H1 (cell line): ENCODE data around the gene DTX3. TPM values are rescaled to one million over a fixed set of nuclear protein-coding genes. Genes with fewer than 3 reads are reported as not detected.

Experiments used
- CTCF ChIA-PET: fragments of 300-600 bp; sonication (Branson Sonifier 250); formaldehyde crosslinking; loops from one replicate; lab custom pipeline; 2021; ENCODE audit not compliant: partially characterized antibody; lab: Charles Lee
- POLR2A ChIA-PET: fragments of 300-600 bp; sonication (Branson Sonifier 250); formaldehyde crosslinking; loops from one replicate; lab custom pipeline; 2021; ENCODE audit warnings: inconsistent platforms; ENCODE audit not compliant: partially characterized antibody; lab: Charles Lee
- DNase-seq, 2 experiments: peaks; one replicate each; pipeline versions ENCODE4 v3.0.0 to v3.0.0-alpha.2; 2010 to 2022; ENCODE audit warnings: low spot score in 2 of 2, low read depth in 1 of 2, mixed read lengths in 1 of 2
- FAIRE-seq: peaks from 2 replicates; lab custom pipeline; 2011; peaks lifted over from hg19 to GRCh38; lab: Jason Lieb, UNC
- H2AFZ ChIP-seq: 2 replicates; pipeline ENCODE4 v1.8.1; 2012; ENCODE audit warnings: low read length, inconsistent platforms
- H2AK5ac ChIP-seq: 2 replicates; pipeline ENCODE4 v1.6.1; 2013; ENCODE audit warnings: low read depth, low read length
- H2BK120ac ChIP-seq: replicated peaks from 2 replicates; pipeline ENCODE3; 2013; ENCODE audit warnings: low read depth, low read length, inconsistent platforms
- H2BK12ac ChIP-seq: 2 replicates; pipeline ENCODE4 v1.6.1; 2013; ENCODE audit warnings: low read depth, low read length
- H2BK15ac ChIP-seq: 2 replicates; pipeline ENCODE4 v1.6.1; 2013; ENCODE audit warnings: low read length
- H2BK20ac ChIP-seq: 2 replicates; pipeline ENCODE4 v1.6.1; 2013; ENCODE audit warnings: low read length
- H2BK5ac ChIP-seq: 2 replicates; pipeline ENCODE4 v1.6.1; 2013; ENCODE audit warnings: low read depth, low read length
- H3K14ac ChIP-seq: 2 replicates; pipeline ENCODE4 v1.6.1; 2013; ENCODE audit warnings: inconsistent platforms; ENCODE audit not compliant: insufficient read length
- H3K18ac ChIP-seq: 2 replicates; pipeline ENCODE4 v1.6.1; 2013; ENCODE audit warnings: low read length; ENCODE audit errors: extremely low read depth
- H3K23ac ChIP-seq: 2 replicates; pipeline ENCODE4 v1.6.1; 2013; ENCODE audit warnings: inconsistent platforms; ENCODE audit not compliant: insufficient read length
- H3K23me2 ChIP-seq: 2 replicates; pipeline ENCODE4 v1.6.1; 2013; ENCODE audit warnings: low read depth, low read length
- H3K27ac ChIP-seq: 2 replicates; pipeline ENCODE4 v1.6.1; 2011; ENCODE audit warnings: low read depth, low read length, inconsistent platforms
- H3K27me3 ChIP-seq, 4 experiments: replicated peaks in 1 of 4; 1 replicate in 1 of 4; 2 replicates in 3 of 4; pipeline versions ENCODE4 v1.6.1 to v1.8.1; 2011 to 2013; ENCODE audit warnings: low read length in 3 of 4, mild to moderate bottlenecking in 3 of 4, inconsistent platforms in 2 of 4, mixed read lengths in 2 of 4, moderate library complexity in 1 of 4; ENCODE audit not compliant: control insufficient read depth in 3 of 4, insufficient read depth in 3 of 4; ENCODE audit errors: extremely low read depth in 1 of 4
- H3K36me3 ChIP-seq, 4 experiments: 2 replicates each; pipeline versions ENCODE4 v1.6.1 to v1.8.1; 2011 to 2013; ENCODE audit warnings: mild to moderate bottlenecking in 4 of 4, low read length in 3 of 4, moderate library complexity in 2 of 4, control low read depth in 1 of 4, inconsistent platforms in 1 of 4; ENCODE audit not compliant: insufficient read depth in 4 of 4, control insufficient read depth in 2 of 4
- H3K4ac ChIP-seq: replicated peaks from 2 replicates; pipeline ENCODE3; 2013; ENCODE audit warnings: low read length, low read depth, mixed read lengths, inconsistent platforms; ENCODE audit not compliant: insufficient read length
- H3K4me1 ChIP-seq, 4 experiments: replicated peaks in 1 of 4; 1 replicate in 1 of 4; 2 replicates in 3 of 4; pipeline versions ENCODE4 v1.6.1 to v1.8.1; 2011 to 2013; ENCODE audit warnings: low read length in 3 of 4, inconsistent platforms in 2 of 4, mixed read lengths in 1 of 4; ENCODE audit not compliant: insufficient read depth in 4 of 4, control insufficient read depth in 3 of 4
- H3K4me2 ChIP-seq, 2 experiments: 2 replicates each; pipeline versions ENCODE4 v1.6.1 to v1.8.1; 2011 to 2013; ENCODE audit warnings: low read depth in 2 of 2, low read length in 2 of 2, control low read depth in 1 of 2, inconsistent platforms in 1 of 2, mild to moderate bottlenecking in 1 of 2; ENCODE audit not compliant: insufficient read depth in 1 of 2
- H3K4me3 ChIP-seq, 4 experiments: fragments of 200-600, 300-600 bp in 1 of 4; sonication (generic), shearing (Covaris generic), sonication (Bioruptor Twin) in 1 of 4; 2 replicates each; pipeline versions ENCODE4 v1.5.1 to v1.8.1; 2011 to 2016; ENCODE audit warnings: low read length in 4 of 4, low read depth in 3 of 4, control low read depth in 2 of 4, inconsistent platforms in 2 of 4, mild to moderate bottlenecking in 2 of 4, mixed read lengths in 1 of 4, moderate library complexity in 1 of 4; ENCODE audit not compliant: insufficient read depth in 2 of 4; ENCODE audit errors: extremely low read depth in 1 of 4
- H3K56ac ChIP-seq: replicated peaks from 2 replicates; pipeline ENCODE3; 2013; ENCODE audit warnings: low read depth, mild to moderate bottlenecking, mixed read lengths, low read length, inconsistent platforms; ENCODE audit not compliant: insufficient read length
- H3K79me1 ChIP-seq: 2 replicates; pipeline ENCODE4 v1.6.1; 2013; ENCODE audit warnings: low read depth, low read length, control low read depth
- H3K79me2 ChIP-seq, 2 experiments: 2 replicates each; pipeline versions ENCODE4 v1.6.1 to v1.8.1; 2012 to 2013; ENCODE audit warnings: low read length in 2 of 2, mild to moderate bottlenecking in 2 of 2, inconsistent platforms in 1 of 2; ENCODE audit not compliant: insufficient read depth in 2 of 2, control insufficient read depth in 1 of 2
- H3K9ac ChIP-seq, 4 experiments: replicated peaks in 1 of 4; 1 replicate in 1 of 4; 2 replicates in 3 of 4; pipeline versions ENCODE4 v1.6.1 to v1.8.1; 2011 to 2013; ENCODE audit warnings: low read depth in 3 of 4, low read length in 3 of 4, control low read depth in 2 of 4, mild to moderate bottlenecking in 2 of 4, moderate library complexity in 2 of 4, inconsistent platforms in 1 of 4; ENCODE audit errors: extremely low read depth in 1 of 4
- H3K9me3 ChIP-seq, 2 experiments: 2 replicates each; pipeline versions ENCODE4 v1.6.1 to v1.8.1; 2012 to 2013; ENCODE audit warnings: mild to moderate bottlenecking in 2 of 2, moderate library complexity in 2 of 2, control low read depth in 1 of 2, inconsistent platforms in 1 of 2, low read depth in 1 of 2, low read length in 1 of 2, mixed read lengths in 1 of 2; ENCODE audit not compliant: insufficient read depth in 2 of 2
- H4K20me1 ChIP-seq, 2 experiments: replicated peaks in 1 of 2; 2 replicates each; pipeline versions ENCODE3 to v1.8.1; 2011 to 2013; ENCODE audit warnings: inconsistent platforms in 2 of 2, low read length in 2 of 2, mild to moderate bottlenecking in 1 of 2; ENCODE audit not compliant: insufficient read depth in 2 of 2, control insufficient read depth in 1 of 2
- H4K5ac ChIP-seq: 2 replicates; pipeline ENCODE4 v1.6.1; 2013; ENCODE audit warnings: low read length, low read depth, mixed read lengths, inconsistent platforms; ENCODE audit not compliant: insufficient read length
- H4K8ac ChIP-seq: 2 replicates; pipeline ENCODE4 v1.8.0; 2013; ENCODE audit warnings: mild to moderate bottlenecking, moderate library complexity, low read length, inconsistent platforms; ENCODE audit not compliant: insufficient read depth; ENCODE audit errors: extremely low read depth
- H4K91ac ChIP-seq: replicated peaks from 2 replicates; pipeline ENCODE3; 2013; ENCODE audit warnings: low read length, mixed read lengths, inconsistent platforms; ENCODE audit not compliant: insufficient read length
- FOSL1 ChIP-seq: IDR thresholded peaks from 2 replicates; pipeline ENCODE4 v1.6.1; 2011; ENCODE audit warnings: mild to moderate bottlenecking, low read depth, low read length, moderate library complexity; ENCODE audit not compliant: insufficient read depth
- HDAC6 ChIP-seq: IDR thresholded peaks from one replicate; pipeline ENCODE4 v1.7.1; 2012; ENCODE audit warnings: low read depth, mild to moderate bottlenecking, inconsistent platforms, low read length, moderate library complexity
- JUN ChIP-seq: IDR thresholded peaks from 2 replicates; pipeline ENCODE4 v1.6.1; 2011; ENCODE audit warnings: low read depth, mild to moderate bottlenecking, improper control_type of control experiment, low read length
- KDM5A ChIP-seq: fragments of 200-600 bp; IDR thresholded peaks from 2 replicates; pipeline ENCODE4 v1.7.1; 2012; ENCODE audit warnings: mild to moderate bottlenecking, low read length, inconsistent platforms, mixed read lengths
- POU5F1 ChIP-seq: IDR thresholded peaks from 2 replicates; pipeline ENCODE4 v1.6.1; 2011; ENCODE audit warnings: low read depth, mild to moderate bottlenecking, low read length, moderate library complexity
- RXRA ChIP-seq: IDR thresholded peaks from 2 replicates; pipeline ENCODE4 v1.6.1; 2011; ENCODE audit warnings: low read depth, mild to moderate bottlenecking, low read length, moderate library complexity; ENCODE audit not compliant: insufficient read depth
- TAF7 ChIP-seq: optimal IDR thresholded peaks from 2 replicates; pipeline ENCODE3; 2011; ENCODE audit warnings: low read depth, mild to moderate bottlenecking, inconsistent platforms, low read length, moderate library complexity, borderline replicate concordance
- WGBS, 2 experiments: shearing (Covaris generic) in 1 of 2; methylation state at CpG; one replicate each; pipeline versions ENCODE4 v1.1.6 to v1.1.7; 2013 to 2015; ENCODE audit warnings: low lambda C conversion rate in 2 of 2, mixed read lengths in 2 of 2, inconsistent platforms in 1 of 2, low coverage in 1 of 2, missing lambda C conversion rate in 1 of 2; ENCODE audit not compliant: insufficient replicate concordance in 2 of 2, insufficient coverage in 1 of 2, insufficient read length in 1 of 2; ENCODE audit errors: extremely low coverage in 1 of 2, missing lambda C conversion rate in 1 of 2; 5-methylcytosine and 5-hydroxymethylcytosine counted together
- polyA plus RNA-seq, 7 experiments: library from polyadenylated mRNA; depleted of rRNA in 3 of 7; stranded (reverse) in 5 of 7; unstranded in 2 of 7; fragments of >200 nt in 5 of 7; fragments of 200-250 nt in 2 of 7; gene quantifications; 1 replicate in 5 of 7; 2 replicates in 1 of 7; 4 replicates in 1 of 7; pipeline versions ENCODE4 v1.2.1 to v1.2.3, GENCODE V29; 2011 to 2013; ENCODE audit warnings: missing spikeins in 2 of 7, mixed read lengths in 2 of 7
- total RNA-seq: library from RNA; stranded (reverse); fragmentation: NEBNext Ultra II Directional; extraction: Animal tissue kit (Norgen Biotek cat#: 25700); gene quantifications from 2 replicates; pipeline ENCODE4 v1.2.1, GENCODE V29; 2021
- TF ChIP-seq, protein P1 (sequence below), 3 experiments: IDR thresholded peaks; 1 replicate in 2 of 3; 2 replicates in 1 of 3; pipeline versions ENCODE4 v1.5.1 to v1.6.1; 2011; ENCODE audit warnings: low read length in 3 of 3, mild to moderate bottlenecking in 3 of 3, inconsistent platforms in 2 of 3, low read depth in 1 of 3, moderate library complexity in 1 of 3; ENCODE audit not compliant: insufficient read depth in 1 of 3; ENCODE audit errors: control extremely low read depth in 1 of 3

DTX3 gene
- total and polyA plus RNA-seq, 2 of the 8 experiments (the other 6 are each of a cell fraction or from before 2014, with no cell fraction given), result 41.8 to 92.5 TPM

DNA sequence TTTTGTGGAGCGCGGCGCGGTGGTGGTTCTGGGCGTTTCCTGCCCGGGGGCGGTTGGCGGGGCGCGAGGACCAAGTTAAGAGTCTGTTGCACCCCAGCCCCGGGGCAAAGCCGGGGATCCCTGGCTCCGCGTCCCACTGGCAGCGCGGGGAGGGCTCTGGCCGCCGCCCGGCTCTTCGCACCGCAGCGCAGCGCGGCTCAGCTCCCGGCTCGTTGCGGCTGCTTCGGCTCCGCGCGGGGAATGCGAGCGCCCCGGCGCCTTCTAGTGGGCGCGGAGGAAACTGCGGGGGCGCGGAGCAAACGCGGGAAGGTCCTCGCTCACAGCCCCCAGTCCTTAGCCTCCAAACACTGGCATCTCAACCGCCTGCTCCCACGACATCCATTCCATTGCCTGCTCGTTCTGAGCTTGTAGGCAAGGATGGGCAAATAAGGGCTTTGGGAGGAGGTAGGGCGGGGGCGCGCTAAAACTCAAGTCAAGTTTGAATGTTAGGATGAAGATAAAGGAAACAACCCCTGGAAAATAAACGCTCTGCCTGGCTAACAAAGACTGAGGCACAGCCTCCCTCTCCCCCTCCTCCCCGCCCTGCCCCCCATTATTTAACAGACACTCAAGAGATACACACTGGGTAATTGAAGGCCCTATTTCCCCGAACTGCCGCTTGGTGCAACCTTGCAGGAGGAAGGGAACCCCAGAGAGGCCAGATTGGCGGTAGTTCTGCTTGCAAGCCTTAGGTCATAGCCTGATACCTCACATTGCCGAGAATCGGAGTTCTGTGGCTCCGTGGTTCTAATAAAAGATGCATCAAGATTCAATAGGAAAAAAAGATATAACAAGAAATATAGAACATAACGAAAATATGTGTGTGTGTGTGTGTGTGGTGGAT, 28.6 kb downstream of the DTX3 start, which contains the start of gene B4GALNT1:
Gene B4GALNT1, minus strand, starts transcription at position 244 of the 883 bp plus-strand sequence. CDS start 1,069 bp downstream, outside the sequence.
- no peak for FAIRE-seq
- Histone ChIP-seq H3K27ac (no peak within 1 kb of the TSS), H4K91ac (no peak within 1 kb of the TSS), H3K4me1 (peaks cover 0 to 10% (median 6%) of the 10 kb centered on the region in 4 experiments; a peak in 6 of 7 replicates), H4K20me1 (peaks cover 2 to 10% of the 10 kb centered on the region in 2 experiments), H2AK5ac (no peak within 1 kb of the TSS), H4K5ac (no peak within 1 kb of the TSS), H3K4me2 (peak within 1 kb of the TSS; percentile 44 to 91), H4K8ac (peak within 1 kb of the TSS; percentile 64), H3K14ac (no peak within 1 kb of the TSS), H3K79me2 (no peaks in the 10 kb centered on the region), H3K4ac (no peak within 1 kb of the TSS), H2AFZ (peak within 1 kb of the TSS; percentile 43; the same call in 1 of the 2 replicates), H3K23me2 (peaks cover 5% of the 10 kb centered on the region; the same call in 1 of the 2 replicates), H3K9ac (no peak within 1 kb of the TSS), H3K4me3 (peak within 1 kb of the TSS; percentile 43 to 83 (median 54)), H3K56ac (peak within 1 kb of the TSS; percentile 54), H2BK20ac (no peak within 1 kb of the TSS), H2BK5ac (no peak within 1 kb of the TSS), H3K79me1 (no peaks in the 10 kb centered on the region), H3K9me3 (no peaks in the 10 kb centered on the region), H3K18ac (peak within 1 kb of the TSS; percentile 48), H2BK12ac (no peak within 1 kb of the TSS), H3K27me3 (peaks cover 46 to 65% (median 59%) of the 10 kb centered on the region in 4 experiments), H2BK15ac (no peak within 1 kb of the TSS), H3K36me3 (no peaks in the 10 kb centered on the region), H2BK120ac (no peak within 1 kb of the TSS), H3K23ac (no peak within 1 kb of the TSS)
- 8% methylated on average over 30 of the region's 58 CpGs; no CpG with 5 or more reads in 1 of the 2 experiments for WGBS, 2 experiments
- ChIA-PET CTCF (interaction anchor here (0.6 to 9.9 kb wide), 27 partner anchors 9 to 1708 kb away, joined by 3 to 88 read pairs (median 5); partner anchors contain the start of genes ARHGEF25 and PIP4K2C), POLR2A (interaction anchor here (0.8 to 1.4 kb wide), 5 partner anchors 9 to 94 kb away, joined by 3 to 4 read pairs (median 4); no protein-coding TSS in a partner anchor)
- DNase-seq, result no peak
- TF ChIP-seq RXRA, result no peak
- TF ChIP-seq POU5F1, result no peak
- TF ChIP-seq KDM5A, result no peak
- TF ChIP-seq, protein P1, sequence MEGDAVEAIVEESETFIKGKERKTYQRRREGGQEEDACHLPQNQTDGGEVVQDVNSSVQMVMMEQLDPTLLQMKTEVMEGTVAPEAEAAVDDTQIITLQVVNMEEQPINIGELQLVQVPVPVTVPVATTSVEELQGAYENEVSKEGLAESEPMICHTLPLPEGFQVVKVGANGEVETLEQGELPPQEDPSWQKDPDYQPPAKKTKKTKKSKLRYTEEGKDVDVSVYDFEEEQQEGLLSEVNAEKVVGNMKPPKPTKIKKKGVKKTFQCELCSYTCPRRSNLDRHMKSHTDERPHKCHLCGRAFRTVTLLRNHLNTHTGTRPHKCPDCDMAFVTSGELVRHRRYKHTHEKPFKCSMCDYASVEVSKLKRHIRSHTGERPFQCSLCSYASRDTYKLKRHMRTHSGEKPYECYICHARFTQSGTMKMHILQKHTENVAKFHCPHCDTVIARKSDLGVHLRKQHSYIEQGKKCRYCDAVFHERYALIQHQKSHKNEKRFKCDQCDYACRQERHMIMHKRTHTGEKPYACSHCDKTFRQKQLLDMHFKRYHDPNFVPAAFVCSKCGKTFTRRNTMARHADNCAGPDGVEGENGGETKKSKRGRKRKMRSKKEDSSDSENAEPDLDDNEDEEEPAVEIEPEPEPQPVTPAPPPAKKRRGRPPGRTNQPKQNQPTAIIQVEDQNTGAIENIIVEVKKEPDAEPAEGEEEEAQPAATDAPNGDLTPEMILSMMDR (IDR thresholded peaks at IDR 0.05; ENCODE audit: control extremely low read depth in 1 of 3, insufficient read depth in 1 of 3, low read depth in 1 of 3, low read length in 3 of 3), result peak in 2 of 3 experiments; percentile 84 to 90; a peak in 3 of 4 replicates
- TF ChIP-seq FOSL1, result no peak
- TF ChIP-seq TAF7, result no peak
- TF ChIP-seq HDAC6, result no peak
- TF ChIP-seq JUN, result no peak
